ENCODE results near the gene TRIM63.

TRIM63 gene

GRCh38 chr1:26028490-26028980, 38.9 kb downstream of the TRIM63 start:
- ChIA-PET POLR2A (interaction anchor here (1.6 kb wide), 1 partner anchor 15 kb away, joined by 3 read pairs; no protein-coding TSS in a partner anchor), CTCF (interaction anchor here (0.5 to 1.7 kb wide), 4 partner anchors 12 to 117 kb away, joined by 3 to 7 read pairs (median 3); no protein-coding TSS in a partner anchor)
- Histone ChIP-seq H3K4me3 (ENCODE audit: low read depth, low read length) (no peak overlapping the region), H3K27ac (ENCODE audit: extremely low read depth, low read depth, low read length) (no peak overlapping the region), H3K4me1 (ENCODE audit: control insufficient read depth, insufficient read depth, low read length) (no peaks in the 10 kb centered on the region), H3K36me3 (ENCODE audit: control insufficient read depth in 2 of 2, insufficient read depth in 1 of 2, low read length in 2 of 2) (no peaks in the 10 kb centered on the region), H3K9me3 (ENCODE audit: control insufficient read depth, insufficient read depth, low read depth, low read length) (no peaks in the 10 kb centered on the region)
- TF ChIP-seq ZNF398 (tag by site-specific recombination; IDR thresholded peaks at IDR 0.05) (peak; percentile 52; the same call in 1 of the 2 replicates), ZBTB49 (tag by site-specific recombination; IDR thresholded peaks at IDR 0.05; ENCODE audit: low read depth) (no peak), ZNF292 (tag by site-specific recombination; IDR thresholded peaks at IDR 0.05; ENCODE audit: borderline replicate concordance, low read depth) (no peak), GLIS1 (tag by site-specific recombination; IDR thresholded peaks at IDR 0.05) (peak; percentile 89), ZNF704 (tag by site-specific recombination; IDR thresholded peaks at IDR 0.05) (no peak)

- TF ChIP-seq ZNF426 (tag by site-specific recombination; IDR thresholded peaks at IDR 0.05), result no peak
- 0 out of 2 replicates have a peak, but pooled peaks have one; percentile 21 for TF ChIP-seq EGR2 (tag by site-specific recombination; IDR thresholded peaks at IDR 0.05; ENCODE audit: low read depth)
- no peak for TF ChIP-seq TRIM28 (IDR thresholded peaks at IDR 0.05; ENCODE audit: borderline replicate concordance, low read length)
- TF ChIP-seq ZNF140 (tag by site-specific recombination; IDR thresholded peaks at IDR 0.05), result no peak
- TF ChIP-seq ZNF394 (tag by site-specific recombination; IDR thresholded peaks at IDR 0.05; ENCODE audit: borderline replicate concordance), result peak; percentile 28; the same call in 1 of the 2 replicates
- no peak for TF ChIP-seq ZNF175 (tag by site-specific recombination; IDR thresholded peaks at IDR 0.05)
- no peak for TF ChIP-seq ZIC2 (tag by site-specific recombination; IDR thresholded peaks at IDR 0.05)
- no peak overlapping the region for H3K27ac ChIP-seq (ENCODE audit: extremely low read depth, low read depth, low read length)
- H3K4me3 ChIP-seq (ENCODE audit: low read depth, low read length), result no peak overlapping the region
- CTCF ChIA-PET, result interaction anchor here (0.5 to 1.6 kb wide), 4 partner anchors 11 to 185 kb away, joined by 3 read pairs; no protein-coding TSS in a partner anchor
- no peaks in the 10 kb centered on the region for H3K9me3 ChIP-seq (ENCODE audit: control insufficient read depth, insufficient read depth, low read depth, low read length)
- H3K4me1 ChIP-seq (ENCODE audit: control insufficient read depth, insufficient read depth, low read length), result no peaks in the 10 kb centered on the region
- H3K36me3 ChIP-seq (ENCODE audit: control insufficient read depth in 2 of 2, insufficient read depth in 1 of 2, low read length in 2 of 2), result no peaks in the 10 kb centered on the region
- POLR2A ChIA-PET, result interaction anchor here (0.9 kb wide), 1 partner anchor 9 kb away, joined by 3 read pairs; no protein-coding TSS in a partner anchor
Observed at GRCh38 chr1:26027716-26028489, 39.5 kb downstream of the TRIM63 start.

GRCh38 chr1:26025517-26025916, 41.9 kb downstream of the TRIM63 start:
- Histone ChIP-seq H3K4me1 (ENCODE audit: control insufficient read depth, insufficient read depth, low read length) (no peaks in the 10 kb centered on the region), H3K4me3 (ENCODE audit: low read depth, low read length) (no peak overlapping the region), H3K9me3 (ENCODE audit: control insufficient read depth, insufficient read depth, low read depth, low read length) (no peaks in the 10 kb centered on the region), H3K27ac (ENCODE audit: extremely low read depth, low read depth, low read length) (no peak overlapping the region), H3K36me3 (ENCODE audit: control insufficient read depth in 2 of 2, insufficient read depth in 1 of 2, low read length in 2 of 2) (no peaks in the 10 kb centered on the region)
- POLR2A ChIA-PET, result interaction anchor here (0.7 kb wide), 1 partner anchor 350 kb away, joined by 6 read pairs; no protein-coding TSS in a partner anchor
- CTCF ChIA-PET, result interaction anchor here (1.2 kb wide), 1 partner anchor 11 kb away, joined by 6 read pairs; no protein-coding TSS in a partner anchor
- TF ChIP-seq ZNF423 (tag by site-specific recombination; IDR thresholded peaks at IDR 0.05) (no peak), ZSCAN23 (tag by site-specific recombination; IDR thresholded peaks at IDR 0.05) (no peak), TRIM28 (IDR thresholded peaks at IDR 0.05; ENCODE audit: borderline replicate concordance, low read length) (no peak), PBX3 (CRISPR knock-in tag; IDR thresholded peaks at IDR 0.05) (no peak), ZBTB20 (tag by site-specific recombination; IDR thresholded peaks at IDR 0.05) (no peak), OVOL3 (tag by site-specific recombination; IDR thresholded peaks at IDR 0.05) (no peak), ZNF157 (tag by site-specific recombination; IDR thresholded peaks at IDR 0.05) (no peak)
